CD14-positive monocyte (primary cell): ENCODE data around the gene EDRF1. TPM values are rescaled to one million over a fixed set of nuclear protein-coding genes. Genes with fewer than 3 reads are reported as not detected.

ENCODE experiments used
- DNase-seq, 3 donors: peaks; one replicate each; pipeline ENCODE4 v3.0.0-alpha.2; 2011 to 2022
- H2AFZ ChIP-seq: 2 replicates; pipeline ENCODE4 v1.6.0; 2012; ENCODE audit warnings: mild to moderate bottlenecking, low read depth, low read length, inconsistent platforms; ENCODE audit not compliant: insufficient read depth, poor library complexity, severe bottlenecking
- H3K27ac ChIP-seq, 2 donors: 1 replicate in 1 of 2; 2 replicates in 1 of 2; pipeline ENCODE4 v1.5.1; 2012 to 2013; ENCODE audit warnings: low read length in 2 of 2, control low read depth in 1 of 2, inconsistent platforms in 1 of 2, low read depth in 1 of 2, mild to moderate bottlenecking in 1 of 2
- H3K27me3 ChIP-seq, 2 donors: one replicate each; pipeline versions ENCODE4 v1.6.0 to v1.6.1; 2011 to 2013; ENCODE audit warnings: low read length in 2 of 2; ENCODE audit not compliant: control insufficient read depth in 2 of 2, insufficient read depth in 2 of 2
- H3K36me3 ChIP-seq, 2 donors: replicated peaks in 1 of 2; 1 replicate in 1 of 2; 2 replicates in 1 of 2; pipeline versions ENCODE4 v1.5.1 to v1.6.1; 2012 to 2013; ENCODE audit warnings: low read length in 2 of 2, control low read depth in 1 of 2, inconsistent platforms in 1 of 2, mild to moderate bottlenecking in 1 of 2; ENCODE audit not compliant: insufficient read depth in 2 of 2, control insufficient read depth in 1 of 2
- H3K4me1 ChIP-seq, 2 donors: 1 replicate in 1 of 2; 2 replicates in 1 of 2; pipeline versions ENCODE4 v1.5.1 to v1.6.1; 2012 to 2013; ENCODE audit warnings: low read length in 2 of 2, control low read depth in 1 of 2, inconsistent platforms in 1 of 2, mild to moderate bottlenecking in 1 of 2, moderate library complexity in 1 of 2; ENCODE audit not compliant: insufficient read depth in 2 of 2, control insufficient read depth in 1 of 2
- H3K4me2 ChIP-seq: replicated peaks from 2 replicates; pipeline ENCODE3; 2012; ENCODE audit warnings: low read length, moderate library complexity, mild to moderate bottlenecking; ENCODE audit not compliant: poor library complexity, severe bottlenecking; ENCODE audit errors: extremely low read depth
- H3K4me3 ChIP-seq, 3 experiments: fragments of 200-600 bp in 1 of 3; sonication (generic) in 1 of 3; replicated peaks in 1 of 3; 1 replicate in 2 of 3; 2 replicates in 1 of 3; pipeline ENCODE4 v1.5.1; 2011 to 2013; ENCODE audit warnings: low read length in 3 of 3, mild to moderate bottlenecking in 3 of 3, control low read depth in 2 of 3, low read depth in 2 of 3, inconsistent platforms in 1 of 3, moderate library complexity in 1 of 3
- H3K79me2 ChIP-seq: 2 replicates; pipeline ENCODE4 v1.6.0; 2012; ENCODE audit warnings: mild to moderate bottlenecking, control low read depth, inconsistent platforms, low read length, moderate library complexity; ENCODE audit not compliant: insufficient read depth
- H3K9ac ChIP-seq: 2 replicates; pipeline ENCODE4 v1.6.0; 2017; ENCODE audit warnings: low read length, mild to moderate bottlenecking; ENCODE audit not compliant: insufficient read depth, poor library complexity, severe bottlenecking
- H3K9me3 ChIP-seq, 2 donors: replicated peaks in 1 of 2; 1 replicate in 1 of 2; 2 replicates in 1 of 2; pipeline versions ENCODE4 v1.5.1 to v1.6.1; 2012 to 2013; ENCODE audit warnings: low read length in 2 of 2, control low read depth in 1 of 2; ENCODE audit not compliant: control insufficient read depth in 1 of 2, insufficient read depth in 1 of 2
- H4K20me1 ChIP-seq: 2 replicates; pipeline ENCODE4 v1.6.0; 2012; ENCODE audit warnings: mild to moderate bottlenecking, low read length, control low read depth, moderate library complexity; ENCODE audit not compliant: insufficient read depth
- H3K27ac Mint-ChIP-seq, 7 donors: one replicate each; pipeline ENCODE4 v1.8.0; 2020; ENCODE audit warnings: mild to moderate bottlenecking in 7 of 7, mixed read lengths in 7 of 7, moderate library complexity in 6 of 7, inconsistent platforms in 2 of 7
- H3K27me3 Mint-ChIP-seq, 3 donors: one replicate each; pipeline ENCODE4 v1.8.0; 2021 to 2022; ENCODE audit warnings: low read depth in 3 of 3, mild to moderate bottlenecking in 3 of 3, mixed read lengths in 3 of 3, moderate library complexity in 3 of 3, inconsistent platforms in 1 of 3
- H3K36me3 Mint-ChIP-seq, 2 donors: one replicate each; pipeline ENCODE4 v1.8.0; 2020; ENCODE audit warnings: mixed read lengths in 2 of 2, inconsistent platforms in 1 of 2, mild to moderate bottlenecking in 1 of 2
- H3K4me1 Mint-ChIP-seq: one replicate; pipeline ENCODE4 v1.8.0; 2020; ENCODE audit warnings: mild to moderate bottlenecking, mixed read lengths
- H3K4me3 Mint-ChIP-seq, 2 donors: one replicate each; pipeline ENCODE4 v1.8.0; 2020; ENCODE audit warnings: mild to moderate bottlenecking in 2 of 2, mixed read lengths in 2 of 2, moderate library complexity in 1 of 2
- H3K9me3 Mint-ChIP-seq, 7 donors: one replicate each; pipeline ENCODE4 v1.8.0; 2020 to 2022; ENCODE audit warnings: mixed read lengths in 7 of 7, mild to moderate bottlenecking in 6 of 7, moderate library complexity in 6 of 7, inconsistent platforms in 2 of 7
- CTCF ChIP-seq: fragments of 200-600 bp; IDR thresholded peaks from one replicate; pipeline ENCODE4 v1.8.0; 2022; ENCODE audit warnings: antibody characterized with exemption, mild to moderate bottlenecking
- WGBS: methylation state at CpG from one replicate; pipeline ENCODE4 v1.1.5; 2013; ENCODE audit warnings: missing lambda C conversion rate; ENCODE audit not compliant: insufficient coverage; 5-methylcytosine and 5-hydroxymethylcytosine counted together
- intact Hi-C, 2 donors: fragments of 100-400 bp; cut with micrococcal nuclease; formaldehyde crosslinking; loops; one replicate each; pipeline versions ENCODE4 v1.15.0 to v1.15.1; 2023
- polyA plus RNA-seq, 3 donors: library from polyadenylated mRNA; depleted of rRNA in 1 of 3; unstranded in 2 of 3; stranded (reverse) in 1 of 3; fragments of 300-500 nt in 2 of 3; fragments of >200 nt in 1 of 3; fragmentation: Illumina TruSeq in 2 of 3; gene quantifications; 1 replicate in 2 of 3; 2 replicates in 1 of 3; pipeline ENCODE4 v1.2.3, GENCODE V29; 2012 to 2021

Gene EDRF1
- polyA plus RNA-seq, 3 donors, result 4.6 to 21.4 (median 5.3) TPM

GRCh38 chr10:125788156-125789034 lies 68.9 kb downstream of the EDRF1 start:
- no peak for DNase-seq
- no peak for TF ChIP-seq CTCF

GRCh38 chr10:125792342-125793300 lies 73.1 kb downstream of the EDRF1 start:
- Mint-ChIP-seq H3K9me3 (no peaks in the 10 kb centered on the region), H3K27me3 (peaks cover 0 to 2% (median 0%) of the 10 kb centered on the region in 3 donors), H3K4me3 (no peak overlapping the region), H3K36me3 (peaks cover 66 to 70% of the 10 kb centered on the region in 2 donors), H3K27ac (no peak overlapping the region), H3K4me1 (no peaks in the 10 kb centered on the region)
- WGBS, result 95% methylated on average over 12 of the region's 14 CpGs
- H3K9ac ChIP-seq, result no peak overlapping the region
- H3K4me2 ChIP-seq, result no peak overlapping the region
- H3K79me2 ChIP-seq, result no peaks in the 10 kb centered on the region
- DNase-seq, result no peak
- H3K9me3 ChIP-seq, result no peaks in the 10 kb centered on the region
- H3K27ac ChIP-seq, result no peak overlapping the region
- no peak for TF ChIP-seq CTCF
- H3K36me3 ChIP-seq, result peaks cover 35 to 82% of the 10 kb centered on the region in 2 donors
- H3K4me1 ChIP-seq, result no peaks in the 10 kb centered on the region
- H3K4me3 ChIP-seq, result no peak overlapping the region
- no peaks in the 10 kb centered on the region for H3K27me3 ChIP-seq
- H4K20me1 ChIP-seq, result no peaks in the 10 kb centered on the region
- intact Hi-C loops, result no loop called here
- H2AFZ ChIP-seq, result no peak overlapping the region

More at GRCh38 chr10:125788156-125789034, 68.9 kb downstream of the EDRF1 start:
- H3K27ac Mint-ChIP-seq, result no peak overlapping the region
- WGBS, result 77% methylated on average over 16 of the region's 17 CpGs
- Histone ChIP-seq H3K9ac (no peak overlapping the region), H3K4me1 (no peaks in the 10 kb centered on the region), H3K9me3 (no peaks in the 10 kb centered on the region), H4K20me1 (no peaks in the 10 kb centered on the region), H3K4me3 (no peak overlapping the region), H3K27ac (no peak overlapping the region), H3K4me2 (no peak overlapping the region), H3K27me3 (no peaks in the 10 kb centered on the region), H2AFZ (no peak overlapping the region), H3K36me3 (peaks cover 21 to 47% of the 10 kb centered on the region in 2 donors), H3K79me2 (no peaks in the 10 kb centered on the region)
- intact Hi-C loops, result no loop called here
- H3K4me1 Mint-ChIP-seq, result peaks cover 2% of the 10 kb centered on the region
- H3K4me3 Mint-ChIP-seq, result no peak overlapping the region
- peaks cover 0 to 2% (median 2%) of the 10 kb centered on the region in 3 donors for H3K27me3 Mint-ChIP-seq
- H3K36me3 Mint-ChIP-seq, result peaks cover 40 to 45% of the 10 kb centered on the region in 2 donors
- H3K9me3 Mint-ChIP-seq, result no peaks in the 10 kb centered on the region
